Keratinocyte (primary cell): Measurements from ENCODE around the gene A4GALT. TPM values are rescaled to one million over a fixed set of nuclear protein-coding genes. Genes with fewer than 3 reads are reported as not detected.
"Not testable (repeated sequence)": the region's sequence is repeated elsewhere in the genome, so short reads cannot be mapped to it uniquely, and the experiment has no call there.

Experiments used
- DNase-seq: peaks from one replicate; pipeline ENCODE4 v3.0.0-alpha.2; 2011; ENCODE audit warnings: low read depth, missing footprints, low spot score
- FAIRE-seq: peaks from 2 replicates; lab custom pipeline; 2011; peaks lifted over from hg19 to GRCh38; lab: Jason Lieb, UNC
- H2AFZ ChIP-seq: 2 replicates; pipeline ENCODE4 v1.6.0; 2012; ENCODE audit warnings: low read length, control low read depth, inconsistent platforms; ENCODE audit not compliant: control insufficient read depth
- H3K27ac ChIP-seq: 2 replicates; pipeline ENCODE4 v1.5.1; 2011; ENCODE audit warnings: low read length; ENCODE audit not compliant: control insufficient read depth, insufficient read depth
- H3K27me3 ChIP-seq: 3 replicates; pipeline ENCODE4 v1.6.0; 2011; ENCODE audit warnings: low read length; ENCODE audit not compliant: control insufficient read depth, insufficient read depth; ENCODE audit errors: extremely low read depth
- H3K36me3 ChIP-seq, 2 experiments: 2 replicates in 1 of 2; 3 replicates in 1 of 2; pipeline ENCODE4 v1.5.1; 2011; ENCODE audit warnings: low read length in 2 of 2, mild to moderate bottlenecking in 1 of 2; ENCODE audit not compliant: control insufficient read depth in 2 of 2, insufficient read depth in 2 of 2; ENCODE audit errors: extremely low read depth in 1 of 2
- H3K4me1 ChIP-seq: 3 replicates; pipeline ENCODE4 v1.5.1; 2011; ENCODE audit warnings: low read length; ENCODE audit not compliant: control insufficient read depth, insufficient read depth; ENCODE audit errors: extremely low read depth
- H3K4me2 ChIP-seq: 3 replicates; pipeline ENCODE4 v1.6.0; 2011; ENCODE audit warnings: low read depth, low read length; ENCODE audit not compliant: control insufficient read depth, insufficient read depth; ENCODE audit errors: extremely low read depth
- H3K4me3 ChIP-seq, 3 experiments: fragments of 200-600 bp in 1 of 3; sonication (generic) in 1 of 3; 2 replicates in 2 of 3; 3 replicates in 1 of 3; pipeline ENCODE4 v1.5.1; 2011 to 2016; ENCODE audit warnings: low read length in 3 of 3, mild to moderate bottlenecking in 3 of 3, control low read depth in 2 of 3, inconsistent platforms in 1 of 3, low read depth in 1 of 3, mixed read lengths in 1 of 3, mixed run types in 1 of 3, moderate library complexity in 1 of 3; ENCODE audit not compliant: control insufficient read depth in 2 of 3, insufficient read depth in 2 of 3; ENCODE audit errors: extremely low read depth in 1 of 3
- H3K79me2 ChIP-seq: 2 replicates; pipeline ENCODE4 v1.6.0; 2012; ENCODE audit warnings: low read length; ENCODE audit not compliant: control insufficient read depth, insufficient read depth
- H3K9ac ChIP-seq: 3 replicates; pipeline ENCODE4 v1.6.0; 2011; ENCODE audit warnings: low read length; ENCODE audit not compliant: control insufficient read depth, insufficient read depth; ENCODE audit errors: extremely low read depth
- H3K9me1 ChIP-seq: 3 replicates; pipeline ENCODE4 v1.6.0; 2011; ENCODE audit warnings: low read length; ENCODE audit not compliant: control insufficient read depth, insufficient read depth; ENCODE audit errors: extremely low read depth
- H3K9me3 ChIP-seq: 2 replicates; pipeline ENCODE4 v1.5.1; 2012; ENCODE audit warnings: low read depth, low read length; ENCODE audit not compliant: control insufficient read depth
- H4K20me1 ChIP-seq: 3 replicates; pipeline ENCODE4 v1.6.0; 2011; ENCODE audit warnings: low read length; ENCODE audit not compliant: control insufficient read depth, insufficient read depth; ENCODE audit errors: extremely low read depth
- CTCF ChIP-seq, 3 experiments: IDR thresholded peaks in 1 of 3; conservative IDR thresholded peaks in 1 of 3; optimal IDR thresholded peaks in 1 of 3; 2 replicates in 2 of 3; 3 replicates in 1 of 3; pipeline versions ENCODE3 to v1.5.1; 2011; ENCODE audit warnings: low read length in 3 of 3, mild to moderate bottlenecking in 3 of 3, moderate library complexity in 2 of 3, control low read depth in 1 of 3, inconsistent platforms in 1 of 3; ENCODE audit not compliant: insufficient read depth in 2 of 3; ENCODE audit errors: extremely low read depth in 1 of 3
- EZH2 ChIP-seq: IDR thresholded peaks from one replicate; pipeline ENCODE4 v1.6.1; 2012; ENCODE audit warnings: inconsistent platforms, mild to moderate bottlenecking, low read length, moderate library complexity
- dilution Hi-C: fragments of 300-500 bp; cut with MboI; formaldehyde crosslinking; loops from one replicate; pipeline ENCODE4 v1.7.0; 2020; ENCODE audit warnings: low sequenced_read_pairs; ENCODE audit not compliant: extremely low pct_ligation_motif_present
- polyA plus RNA-seq, 5 experiments: library from polyadenylated mRNA; depleted of rRNA in 3 of 5; stranded (reverse) in 3 of 5; stranded (forward) in 1 of 5; unstranded in 1 of 5; fragments of >200 nt; gene quantifications; 1 replicate in 1 of 5; 2 replicates in 3 of 5; 3 replicates in 1 of 5; pipeline versions ENCODE4 v1.2.1 to v1.2.3, GENCODE V29; 2011 to 2012; ENCODE audit warnings: missing spikeins in 2 of 5, low read depth in 1 of 5, low replicate concordance in 1 of 5

A4GALT gene
- polyA plus RNA-seq, 1 donor (not counting 4 experiments of a cell fraction or from before 2014, with no cell fraction given) = 1.6 TPM

- Histone ChIP-seq H3K79me2 (no peaks in the 10 kb centered on the region), H3K27me3 (no peaks in the 10 kb centered on the region), H3K9ac (no peak overlapping the region), H3K27ac (no peak overlapping the region), H3K9me1 (no peaks in the 10 kb centered on the region), H4K20me1 (no peaks in the 10 kb centered on the region), H3K9me3 (no peaks in the 10 kb centered on the region), H3K36me3 (no peaks in the 10 kb centered on the region), H2AFZ (no peak overlapping the region), H3K4me3 (no peak overlapping the region), H3K4me2 (no peak overlapping the region), H3K4me1 (no peaks in the 10 kb centered on the region)
- no peak for TF ChIP-seq EZH2
- no peak for TF ChIP-seq CTCF (optimal IDR thresholded peaks at IDR 0.05 in 1 of 3, IDR thresholded peaks at IDR 0.05 in 1 of 3, conservative IDR thresholded peaks at IDR 0.05 in 1 of 3; ENCODE audit: extremely low read depth in 1 of 3, insufficient read depth in 2 of 3, low read length in 3 of 3)
- no peak for FAIRE-seq
- dilution Hi-C loops = no loop called here
- no peak for DNase-seq
These were observed 13.7 kb upstream of the A4GALT start for GRCh38 chr22:42734406-42734805.

DNA sequence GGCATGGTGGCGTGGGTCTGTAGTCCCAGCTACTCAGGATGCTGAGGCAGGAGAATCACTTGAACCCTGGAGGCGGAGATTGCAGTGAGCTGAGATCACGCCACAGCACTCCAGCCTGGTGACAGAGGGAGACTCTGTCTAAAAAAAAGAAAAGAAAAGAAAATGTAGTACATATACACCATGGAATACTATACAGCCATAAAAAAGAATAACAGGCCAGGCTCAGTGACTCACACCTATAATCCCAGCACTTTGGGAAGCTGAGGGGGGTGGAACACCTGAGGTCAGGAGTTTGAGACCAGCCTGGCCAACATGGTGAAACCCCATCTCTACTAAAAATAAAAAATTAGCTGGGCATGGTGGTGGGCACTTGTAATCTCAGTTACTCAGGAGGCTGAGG lies 12.7 kb upstream of the A4GALT start:
- H3K4me2 ChIP-seq, dilution Hi-C loops, H3K27ac ChIP-seq, DNase-seq, H3K4me1 ChIP-seq, H2AFZ ChIP-seq, H3K79me2 ChIP-seq, H3K27me3 ChIP-seq, H3K36me3 ChIP-seq, H3K9ac ChIP-seq, H3K9me3 ChIP-seq, FAIRE-seq, H3K9me1 ChIP-seq, H3K4me3 ChIP-seq, H4K20me1 ChIP-seq: not testable (repeated sequence)

DNA sequence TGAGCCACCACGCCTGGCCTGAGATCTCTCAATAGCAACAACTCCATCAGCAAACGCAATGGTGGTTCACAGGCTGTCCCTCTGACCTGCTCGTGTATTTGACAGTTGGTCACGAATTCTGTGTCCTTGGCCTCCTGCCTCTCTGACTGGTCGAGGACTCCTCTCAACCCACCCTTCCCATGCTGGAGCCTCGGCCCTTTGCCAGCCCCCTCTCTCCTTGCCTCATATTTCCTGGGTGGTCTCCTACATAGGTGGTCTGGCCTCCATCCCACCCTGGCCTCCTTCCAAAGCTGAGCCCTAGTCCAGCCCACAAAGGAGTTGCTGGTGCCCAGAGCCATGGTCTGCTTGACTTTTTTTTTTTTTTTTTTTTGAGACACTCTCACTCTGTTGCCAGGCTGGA lies 11.4 kb upstream of the A4GALT start:
- Histone ChIP-seq H3K27me3 (no peaks in the 10 kb centered on the region), H2AFZ (no peak overlapping the region), H3K27ac (no peak overlapping the region), H3K9me1 (no peaks in the 10 kb centered on the region), H4K20me1 (no peaks in the 10 kb centered on the region), H3K9ac (no peak overlapping the region), H3K4me2 (no peak overlapping the region), H3K9me3 (no peaks in the 10 kb centered on the region), H3K36me3 (no peaks in the 10 kb centered on the region), H3K4me3 (no peak overlapping the region), H3K4me1 (no peaks in the 10 kb centered on the region), H3K79me2 (no peaks in the 10 kb centered on the region)
- DNase-seq = no peak
- no peak for TF ChIP-seq EZH2
- no peak for TF ChIP-seq CTCF (optimal IDR thresholded peaks at IDR 0.05 in 1 of 3, IDR thresholded peaks at IDR 0.05 in 1 of 3, conservative IDR thresholded peaks at IDR 0.05 in 1 of 3; ENCODE audit: extremely low read depth in 1 of 3, insufficient read depth in 2 of 3, low read length in 3 of 3)
- dilution Hi-C loops = no loop called here
- no peak for FAIRE-seq
